Measurements from ENCODE around the gene PI4K2B. TPM values are rescaled to one million over a fixed set of nuclear protein-coding genes. Genes with fewer than 3 reads are reported as not detected.
A peak's percentile ranks its signal among the peaks of the same experiment; 100 is the strongest.

The PI4K2B gene
- total and polyA plus RNA-seq, 2 of the 13 experiments (the other 11 are each of a cell fraction or from before 2014, with no cell fraction given), result 6.9 to 25.8 TPM

- TF ChIP-seq, protein P1, sequence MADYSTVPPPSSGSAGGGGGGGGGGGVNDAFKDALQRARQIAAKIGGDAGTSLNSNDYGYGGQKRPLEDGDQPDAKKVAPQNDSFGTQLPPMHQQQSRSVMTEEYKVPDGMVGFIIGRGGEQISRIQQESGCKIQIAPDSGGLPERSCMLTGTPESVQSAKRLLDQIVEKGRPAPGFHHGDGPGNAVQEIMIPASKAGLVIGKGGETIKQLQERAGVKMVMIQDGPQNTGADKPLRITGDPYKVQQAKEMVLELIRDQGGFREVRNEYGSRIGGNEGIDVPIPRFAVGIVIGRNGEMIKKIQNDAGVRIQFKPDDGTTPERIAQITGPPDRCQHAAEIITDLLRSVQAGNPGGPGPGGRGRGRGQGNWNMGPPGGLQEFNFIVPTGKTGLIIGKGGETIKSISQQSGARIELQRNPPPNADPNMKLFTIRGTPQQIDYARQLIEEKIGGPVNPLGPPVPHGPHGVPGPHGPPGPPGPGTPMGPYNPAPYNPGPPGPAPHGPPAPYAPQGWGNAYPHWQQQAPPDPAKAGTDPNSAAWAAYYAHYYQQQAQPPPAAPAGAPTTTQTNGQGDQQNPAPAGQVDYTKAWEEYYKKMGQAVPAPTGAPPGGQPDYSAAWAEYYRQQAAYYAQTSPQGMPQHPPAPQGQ (CRISPR knock-in tag; IDR thresholded peaks at IDR 0.05; ENCODE audit: borderline replicate concordance), result no peak
- TF ChIP-seq STAT5B (CRISPR knock-in tag; IDR thresholded peaks at IDR 0.05) (0 out of 2 replicates have a peak, but pooled peaks have one; percentile 64), ZNF652 (CRISPR knock-in tag; IDR thresholded peaks at IDR 0.05; ENCODE audit: borderline replicate concordance, low read depth) (peak; percentile 51; the same call in 1 of the 2 replicates), ZNF556 (CRISPR knock-in tag; IDR thresholded peaks at IDR 0.05; ENCODE audit: borderline replicate concordance) (peak; percentile 96), MAZ (IDR thresholded peaks at IDR 0.05; ENCODE audit: borderline replicate concordance, low read depth, low read length) (peak; percentile 95), MAZ (CRISPR knock-in tag; IDR thresholded peaks at IDR 0.05; ENCODE audit: low read depth) (peak; percentile 84), ZMAT5 (CRISPR knock-in tag; IDR thresholded peaks at IDR 0.05; ENCODE audit: borderline replicate concordance, low read depth) (no peak), NKX3-1 (CRISPR knock-in tag; IDR thresholded peaks at IDR 0.05) (peak; percentile 46; the same call in 1 of the 2 replicates), ZNF678 (CRISPR knock-in tag; IDR thresholded peaks at IDR 0.05) (no peak), PCBP1 (IDR thresholded peaks at IDR 0.05; ENCODE audit: borderline replicate concordance, low read depth, low read length) (peak; percentile 28; the same call in 1 of the 2 replicates), HNRNPUL1 (IDR thresholded peaks at IDR 0.05; ENCODE audit: low read depth, low read length) (no peak), TIGD3 (CRISPR knock-in tag; IDR thresholded peaks at IDR 0.05; ENCODE audit: borderline replicate concordance) (no peak; the same call in 1 of the 2 replicates), HMG20B (CRISPR knock-in tag; conservative IDR thresholded peaks at IDR 0.05) (peak; percentile 25; the same call in 1 of the 2 replicates)
- TF ChIP-seq, protein P2, sequence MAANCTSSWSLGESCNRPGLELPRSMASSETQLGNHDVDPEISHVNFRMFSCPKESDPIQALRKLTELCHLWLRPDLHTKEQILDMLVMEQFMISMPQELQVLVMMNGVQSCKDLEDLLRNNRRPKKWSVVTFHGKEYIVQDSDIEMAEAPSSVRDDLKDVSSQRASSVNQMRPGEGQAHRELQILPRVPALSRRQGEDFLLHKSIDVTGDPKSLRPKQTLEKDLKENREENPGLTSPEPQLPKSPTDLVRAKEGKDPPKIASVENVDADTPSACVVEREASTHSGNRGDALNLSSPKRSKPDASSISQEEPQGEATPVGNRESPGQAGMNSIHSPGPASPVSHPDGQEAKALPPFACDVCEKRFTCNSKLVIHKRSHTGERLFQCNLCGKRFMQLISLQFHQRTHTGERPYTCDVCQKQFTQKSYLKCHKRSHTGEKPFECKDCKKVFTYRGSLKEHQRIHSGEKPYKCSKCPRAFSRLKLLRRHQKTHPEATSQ (CRISPR knock-in tag; IDR thresholded peaks at IDR 0.05; ENCODE audit: borderline replicate concordance), result peak; percentile 98
- TF ChIP-seq, protein P3, sequence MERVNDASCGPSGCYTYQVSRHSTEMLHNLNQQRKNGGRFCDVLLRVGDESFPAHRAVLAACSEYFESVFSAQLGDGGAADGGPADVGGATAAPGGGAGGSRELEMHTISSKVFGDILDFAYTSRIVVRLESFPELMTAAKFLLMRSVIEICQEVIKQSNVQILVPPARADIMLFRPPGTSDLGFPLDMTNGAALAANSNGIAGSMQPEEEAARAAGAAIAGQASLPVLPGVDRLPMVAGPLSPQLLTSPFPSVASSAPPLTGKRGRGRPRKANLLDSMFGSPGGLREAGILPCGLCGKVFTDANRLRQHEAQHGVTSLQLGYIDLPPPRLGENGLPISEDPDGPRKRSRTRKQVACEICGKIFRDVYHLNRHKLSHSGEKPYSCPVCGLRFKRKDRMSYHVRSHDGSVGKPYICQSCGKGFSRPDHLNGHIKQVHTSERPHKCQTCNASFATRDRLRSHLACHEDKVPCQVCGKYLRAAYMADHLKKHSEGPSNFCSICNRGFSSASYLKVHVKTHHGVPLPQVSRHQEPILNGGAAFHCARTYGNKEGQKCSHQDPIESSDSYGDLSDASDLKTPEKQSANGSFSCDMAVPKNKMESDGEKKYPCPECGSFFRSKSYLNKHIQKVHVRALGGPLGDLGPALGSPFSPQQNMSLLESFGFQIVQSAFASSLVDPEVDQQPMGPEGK (CRISPR knock-in tag; IDR thresholded peaks at IDR 0.05), result peak; percentile 82
- TF ChIP-seq, protein P4, sequence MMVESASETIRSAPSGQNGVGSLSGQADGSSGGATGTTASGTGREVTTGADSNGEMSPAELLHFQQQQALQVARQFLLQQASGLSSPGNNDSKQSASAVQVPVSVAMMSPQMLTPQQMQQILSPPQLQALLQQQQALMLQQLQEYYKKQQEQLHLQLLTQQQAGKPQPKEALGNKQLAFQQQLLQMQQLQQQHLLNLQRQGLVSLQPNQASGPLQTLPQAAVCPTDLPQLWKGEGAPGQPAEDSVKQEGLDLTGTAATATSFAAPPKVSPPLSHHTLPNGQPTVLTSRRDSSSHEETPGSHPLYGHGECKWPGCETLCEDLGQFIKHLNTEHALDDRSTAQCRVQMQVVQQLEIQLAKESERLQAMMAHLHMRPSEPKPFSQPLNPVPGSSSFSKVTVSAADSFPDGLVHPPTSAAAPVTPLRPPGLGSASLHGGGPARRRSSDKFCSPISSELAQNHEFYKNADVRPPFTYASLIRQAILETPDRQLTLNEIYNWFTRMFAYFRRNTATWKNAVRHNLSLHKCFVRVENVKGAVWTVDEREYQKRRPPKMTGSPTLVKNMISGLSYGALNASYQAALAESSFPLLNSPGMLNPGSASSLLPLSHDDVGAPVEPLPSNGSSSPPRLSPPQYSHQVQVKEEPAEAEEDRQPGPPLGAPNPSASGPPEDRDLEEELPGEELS (CRISPR knock-in tag; IDR thresholded peaks at IDR 0.05), result 0 out of 2 replicates have a peak, but pooled peaks have one; percentile 47
- TF ChIP-seq, protein P5, sequence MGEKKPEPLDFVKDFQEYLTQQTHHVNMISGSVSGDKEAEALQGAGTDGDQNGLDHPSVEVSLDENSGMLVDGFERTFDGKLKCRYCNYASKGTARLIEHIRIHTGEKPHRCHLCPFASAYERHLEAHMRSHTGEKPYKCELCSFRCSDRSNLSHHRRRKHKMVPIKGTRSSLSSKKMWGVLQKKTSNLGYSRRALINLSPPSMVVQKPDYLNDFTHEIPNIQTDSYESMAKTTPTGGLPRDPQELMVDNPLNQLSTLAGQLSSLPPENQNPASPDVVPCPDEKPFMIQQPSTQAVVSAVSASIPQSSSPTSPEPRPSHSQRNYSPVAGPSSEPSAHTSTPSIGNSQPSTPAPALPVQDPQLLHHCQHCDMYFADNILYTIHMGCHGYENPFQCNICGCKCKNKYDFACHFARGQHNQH (CRISPR knock-in tag; IDR thresholded peaks at IDR 0.05), result peak; percentile 98
Measured at GRCh38 chr4:25312496-25313200, 78.8 kb downstream of the PI4K2B start, which contains the start of gene ZCCHC4 (continued).

Measured in HepG2 (cell line).